Pons (tissue), 1 donor: ENCODE results near the gene KIAA1217.

ENCODE experiments used
- DNase-seq: peaks from one replicate; pipeline ENCODE4 v3.0.0-alpha.2; 2016; ENCODE audit warnings: low spot score

KIAA1217 gene

GRCh38 chr10:24367688-24368087 is 158.8 kb downstream of the KIAA1217 start:
- no peak for DNase-seq

- no peak for DNase-seq
Observed at GRCh38 chr10:24370877-24371276, 161.9 kb downstream of the KIAA1217 start.

GRCh38 chr10:24371396-24371795 is 162.5 kb downstream of the KIAA1217 start:
- DNase-seq = no peak

GRCh38 chr10:24374134-24374915 is 165.4 kb downstream of the KIAA1217 start:
- DNase-seq = no peak

DNA sequence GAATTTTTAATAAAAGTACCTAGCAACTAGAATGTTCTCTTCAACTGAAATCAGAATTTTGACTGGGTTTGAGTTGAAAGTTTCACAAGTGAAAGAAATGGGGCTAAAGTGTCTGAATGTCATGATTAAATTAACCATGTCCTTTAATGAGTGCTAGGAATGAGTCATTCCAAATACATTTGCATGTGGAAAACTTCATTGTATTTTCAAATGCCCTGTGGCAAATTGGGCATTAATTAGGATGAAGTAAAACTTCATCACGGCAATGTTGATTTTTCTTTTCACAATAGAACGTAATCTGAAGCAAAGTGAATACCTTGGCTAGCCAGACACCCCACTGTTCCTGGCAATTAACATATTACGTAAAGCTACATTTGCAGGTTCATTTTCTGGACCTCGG is 166.6 kb downstream of the KIAA1217 start:
- no peak for DNase-seq

GRCh38 chr10:24376731-24377130 is 167.8 kb downstream of the KIAA1217 start:
- DNase-seq = no peak

- no peak for DNase-seq
Observed at GRCh38 chr10:24378126-24378920, 169.4 kb downstream of the KIAA1217 start.

- no peak for DNase-seq
Observed at GRCh38 chr10:24381235-24382010, 172.5 kb downstream of the KIAA1217 start.

DNA sequence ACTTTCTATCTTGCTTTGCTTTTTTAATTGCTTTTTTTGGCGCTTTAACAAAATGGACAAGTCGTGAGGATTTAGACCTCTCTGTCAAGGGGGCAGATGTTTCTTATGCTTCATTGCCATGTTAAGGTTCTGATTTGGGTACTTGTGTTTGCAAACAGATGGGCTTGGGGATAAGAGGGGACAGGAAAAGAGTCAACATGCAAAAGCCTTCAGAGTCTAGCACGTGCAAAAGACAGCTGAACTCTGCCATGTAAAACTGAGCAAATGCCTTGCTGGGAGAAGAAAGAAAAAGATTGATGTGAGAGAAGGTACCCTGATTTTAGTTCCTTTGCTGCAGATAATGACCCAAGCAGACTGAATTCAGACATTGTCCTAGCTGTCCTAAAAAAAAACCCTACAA is 173.1 kb downstream of the KIAA1217 start:
- DNase-seq = no peak

GRCh38 chr10:24382596-24382978 is 173.6 kb downstream of the KIAA1217 start:
- DNase-seq = no peak

- DNase-seq = no peak
Observed at GRCh38 chr10:24382979-24383663, 174.2 kb downstream of the KIAA1217 start.

GRCh38 chr10:24383681-24384106 is 174.8 kb downstream of the KIAA1217 start:
- DNase-seq = peak; percentile 47

DNA sequence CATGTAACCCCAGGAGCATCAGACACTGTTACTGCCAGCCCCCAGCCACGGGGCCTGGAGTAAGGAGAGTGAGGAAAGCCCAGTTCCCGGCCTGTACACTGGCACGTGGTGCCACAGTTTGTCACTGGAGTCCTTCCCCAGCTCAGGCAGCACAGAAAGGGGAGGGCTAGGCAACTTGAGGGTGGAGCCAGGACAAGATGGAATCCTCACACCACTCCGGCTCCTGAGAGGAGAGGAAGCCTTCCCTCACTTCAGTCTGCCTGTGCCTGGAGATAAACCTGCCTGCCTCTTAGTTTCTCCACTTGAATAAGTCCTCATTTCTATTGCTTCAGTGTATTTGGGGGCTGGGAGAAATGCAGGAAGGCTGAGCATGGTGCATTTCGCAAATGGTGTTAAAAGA is 176.0 kb downstream of the KIAA1217 start:
- DNase-seq = no peak

DNA sequence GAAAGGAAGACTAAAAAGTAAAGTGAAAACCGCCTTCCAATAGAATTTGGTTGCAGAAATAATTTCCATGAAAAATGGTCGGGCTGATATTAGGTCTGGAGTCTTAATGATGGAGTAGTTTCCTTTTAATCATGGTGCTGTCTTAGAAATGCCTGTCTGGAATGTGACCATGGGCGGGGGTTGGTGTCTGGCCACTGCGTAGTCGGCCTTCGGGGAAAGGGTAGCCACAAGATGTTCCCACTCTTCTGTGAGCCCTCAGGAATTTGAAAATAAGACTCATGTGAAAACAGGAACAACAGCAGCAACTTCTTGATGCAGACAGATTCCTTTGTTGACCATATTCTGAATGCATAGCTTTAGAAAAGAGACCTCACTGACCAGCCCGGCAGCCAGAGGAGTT is 176.8 kb downstream of the KIAA1217 start:
- no peak for DNase-seq

DNA sequence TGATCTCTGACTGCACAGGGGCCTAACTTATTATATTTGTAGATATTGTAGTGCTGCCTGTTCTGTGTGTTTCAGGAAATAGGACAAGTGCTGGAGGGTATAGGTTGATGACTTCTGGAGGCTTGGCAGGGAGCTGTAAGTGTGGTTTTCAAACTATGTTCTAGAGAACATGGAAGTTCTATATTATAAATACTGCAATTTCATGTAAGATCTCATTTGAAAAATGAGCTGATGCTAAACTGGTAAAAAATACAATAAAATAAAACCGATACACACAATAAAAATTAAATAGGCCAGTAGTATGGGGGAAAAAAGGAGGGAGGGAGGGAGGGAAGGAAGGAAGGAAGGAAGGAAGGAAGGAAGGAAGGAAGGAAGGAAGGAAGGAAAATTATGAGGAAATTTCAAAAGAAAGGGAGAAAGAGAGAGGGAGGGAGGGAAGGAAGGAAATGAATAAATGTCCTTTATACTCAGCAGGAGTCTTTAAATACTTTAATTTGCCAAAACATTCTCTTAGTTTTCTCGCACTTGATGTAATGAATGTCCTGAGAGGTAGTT is 181.3 kb downstream of the KIAA1217 start:
- DNase-seq = no peak

- DNase-seq = no peak
Observed at GRCh38 chr10:24390746-24391145, 181.8 kb downstream of the KIAA1217 start.

DNA sequence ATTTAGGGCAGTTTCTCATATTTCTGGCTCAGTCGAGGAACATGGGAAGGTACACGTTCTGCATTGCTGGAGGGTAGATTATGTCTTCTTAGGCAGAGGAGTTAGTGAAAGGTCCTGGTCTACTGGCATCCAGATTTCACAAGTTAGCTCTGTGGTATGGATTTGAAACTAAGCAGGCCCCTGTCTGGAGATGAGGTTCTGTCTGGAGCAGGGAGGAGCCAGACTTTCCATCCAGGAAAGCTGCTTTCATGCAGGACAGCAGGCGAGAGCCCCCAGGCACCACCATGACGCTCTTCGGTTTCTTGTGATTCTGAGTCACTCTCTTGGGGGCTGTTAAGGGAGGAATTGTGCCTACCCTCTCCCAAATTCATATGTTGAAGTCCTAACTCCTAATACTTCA is 184.3 kb downstream of the KIAA1217 start:
- no peak for DNase-seq

- DNase-seq = no peak
Observed at GRCh38 chr10:24394461-24395190, 185.7 kb downstream of the KIAA1217 start.

DNA sequence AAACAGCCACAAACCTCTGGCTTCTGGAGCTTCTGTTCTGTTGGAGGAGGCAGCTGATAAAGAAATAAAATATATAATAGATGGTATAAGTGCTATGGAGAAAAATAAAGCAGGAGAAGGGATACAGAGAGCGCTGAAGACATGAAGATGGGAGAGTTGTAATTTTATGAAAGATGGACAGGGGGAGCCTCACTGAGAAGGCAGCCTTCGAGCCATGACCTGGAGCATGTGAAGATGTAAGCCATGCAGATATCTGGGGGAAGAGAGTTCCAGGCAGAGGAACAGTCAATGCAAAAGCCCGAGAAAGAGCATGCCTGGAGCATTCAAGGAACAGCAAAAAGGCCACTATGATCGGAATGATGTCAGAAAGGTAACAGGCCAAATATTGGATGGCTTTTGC is 187.5 kb downstream of the KIAA1217 start:
- no peak for DNase-seq

- no peak for DNase-seq
Observed at GRCh38 chr10:24397662-24398061, 188.7 kb downstream of the KIAA1217 start.

- no peak for DNase-seq
Observed at GRCh38 chr10:24404567-24404966, 195.6 kb downstream of the KIAA1217 start.
